ENCODE measurements around the gene HOXC6. TPM values are rescaled to one million over a fixed set of nuclear protein-coding genes. Genes with fewer than 3 reads are reported as not detected.

HOXC6 gene
- total RNA-seq, 4 donors from 2014 or later = 0.48 TPM; not detected in 3

DNA sequence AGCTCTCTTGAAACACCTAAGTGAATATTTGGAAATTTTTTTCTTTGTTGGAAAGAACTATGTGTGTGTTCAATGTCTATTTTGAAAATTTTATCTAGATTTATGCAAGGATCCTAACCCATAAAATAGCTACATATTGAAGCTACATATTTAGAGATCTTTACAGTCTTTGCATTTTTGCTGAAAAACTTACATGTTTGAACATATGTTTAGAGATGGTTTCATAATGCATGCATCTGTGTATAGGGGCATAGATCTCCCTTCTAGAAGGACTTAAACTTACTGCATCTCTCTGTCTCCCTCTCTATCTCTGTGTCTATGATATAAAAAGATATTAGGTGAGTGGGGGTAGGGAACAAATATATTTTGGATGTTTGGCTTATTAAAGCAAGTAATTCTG, 17.2 kb downstream of the HOXC6 start:
- no peak for DNase-seq
- H3K27ac ChIP-seq = no peak overlapping the region
- TF ChIP-seq EP300 (IDR thresholded peaks at IDR 0.05; ENCODE audit: low read depth) = no peak
- no peak for TF ChIP-seq POLR2AphosphoS5 (IDR thresholded peaks at IDR 0.05)
- TF ChIP-seq POLR2A (IDR thresholded peaks at IDR 0.05) = no peak
- no peak for TF ChIP-seq CTCF (IDR thresholded peaks at IDR 0.05)
- H3K4me3 ChIP-seq = no peak overlapping the region
- in situ Hi-C loops (cut with MboI; ENCODE audit: low pct_ligation_motif_present in 1 of 4, low pct_unique_long_range_greater_than_20kb in 1 of 4, low sequenced_read_pairs in 3 of 4) (no loop called here), intact Hi-C loops (cut with DNase I; ENCODE audit: low total_unique reads) (no loop called here)
- no peaks in the 10 kb centered on the region for H3K9me3 ChIP-seq
- peaks cover 0 to 11% (median 3%) of the 10 kb centered on the region in 4 donors for H3K4me1 ChIP-seq
- no peaks in the 10 kb centered on the region for H3K36me3 ChIP-seq
- H3K27me3 ChIP-seq = peaks cover 100% of the 10 kb centered on the region

DNA sequence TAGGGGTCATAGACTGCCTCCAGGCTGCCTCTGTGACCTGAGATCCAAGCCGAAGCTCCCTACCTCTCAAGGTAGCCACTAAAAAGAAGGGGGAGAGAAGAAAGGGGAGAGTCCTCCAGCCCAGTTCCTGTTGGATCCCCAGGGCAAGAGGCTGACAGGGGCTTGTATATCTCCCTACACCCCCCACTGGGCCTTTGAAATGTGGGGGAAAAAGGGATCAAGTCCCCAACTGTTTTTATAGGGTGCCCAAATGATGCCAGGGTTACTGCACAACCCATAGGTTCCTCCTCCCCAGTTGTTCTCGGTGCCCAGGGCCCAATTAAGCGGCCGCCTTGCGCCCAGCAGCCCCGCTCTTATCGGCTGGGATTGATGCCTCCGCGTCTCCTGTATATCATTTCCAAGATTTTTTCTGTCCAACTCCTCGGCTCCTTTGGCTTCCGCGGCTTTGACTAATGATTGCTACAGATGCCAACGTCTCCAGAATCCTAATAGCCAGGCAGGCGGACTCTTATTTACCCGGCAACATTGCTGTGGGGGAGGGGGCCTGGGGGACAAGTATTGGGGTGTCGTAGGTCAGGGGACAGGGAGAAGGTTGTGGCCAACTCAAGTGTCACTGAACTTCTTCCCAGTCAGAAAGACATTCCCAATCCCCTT, 17.8 kb downstream of the HOXC6 start:
- no peak for TF ChIP-seq POLR2AphosphoS5 (IDR thresholded peaks at IDR 0.05)
- no peak for TF ChIP-seq POLR2A (IDR thresholded peaks at IDR 0.05)
- 43 to 62% methylated on average over 11 to 16 of the region's 16 CpGs for WGBS, 2 donors (ENCODE audit: low coverage in 1 of 2)
- Histone ChIP-seq H3K4me1 (peaks cover 0 to 11% (median 3%) of the 10 kb centered on the region in 4 donors), H3K4me3 (no peak overlapping the region), H3K27ac (no peak overlapping the region), H3K9me3 (no peaks in the 10 kb centered on the region), H3K27me3 (peaks cover 100% of the 10 kb centered on the region), H3K36me3 (no peaks in the 10 kb centered on the region)
- in situ Hi-C loops (cut with MboI; ENCODE audit: low pct_ligation_motif_present in 1 of 4, low pct_unique_long_range_greater_than_20kb in 1 of 4, low sequenced_read_pairs in 3 of 4) = no loop called here
- no peak for DNase-seq
- intact Hi-C loops (cut with DNase I; ENCODE audit: low total_unique reads) = no loop called here

GRCh38 chr12:54046809-54047159, 18.5 kb downstream of the HOXC6 start:
- TF ChIP-seq POLR2AphosphoS5 (IDR thresholded peaks at IDR 0.05) (no peak), CTCF (IDR thresholded peaks at IDR 0.05) (no peak), EP300 (IDR thresholded peaks at IDR 0.05; ENCODE audit: low read depth) (no peak), POLR2A (IDR thresholded peaks at IDR 0.05) (no peak)
- Histone ChIP-seq H3K36me3 (no peaks in the 10 kb centered on the region), H3K27me3 (peaks cover 100% of the 10 kb centered on the region), H3K4me1 (peaks cover 0 to 14% (median 5%) of the 10 kb centered on the region in 4 donors), H3K27ac (no peak overlapping the region), H3K4me3 (peak overlapping the region in 1 of 4 donors; percentile 32), H3K9me3 (no peaks in the 10 kb centered on the region)
- in situ Hi-C loops (cut with MboI; ENCODE audit: low pct_ligation_motif_present in 1 of 4, low pct_unique_long_range_greater_than_20kb in 1 of 4, low sequenced_read_pairs in 3 of 4) = no loop called here
- 50% methylated on average over 25 of the region's 27 CpGs; no CpG with 5 or more reads in 1 of the 2 donors for WGBS, 2 donors (ENCODE audit: low coverage in 1 of 2)
- no peak for DNase-seq
- intact Hi-C loops (cut with DNase I; ENCODE audit: low total_unique reads) = no loop called here

- H3K36me3 ChIP-seq = no peaks in the 10 kb centered on the region
- in situ Hi-C loops (cut with MboI; ENCODE audit: low pct_ligation_motif_present in 1 of 4, low pct_unique_long_range_greater_than_20kb in 1 of 4, low sequenced_read_pairs in 3 of 4) (no loop called here), intact Hi-C loops (cut with DNase I; ENCODE audit: low total_unique reads) (no loop called here)
- no peaks in the 10 kb centered on the region for H3K9me3 ChIP-seq
- peaks cover 0 to 20% (median 8%) of the 10 kb centered on the region in 4 donors for H3K4me1 ChIP-seq
- WGBS, 2 donors (ENCODE audit: low coverage in 1 of 2) = 40% methylated on average over 59 of the region's 61 CpGs; no CpG with 5 or more reads in 1 of the 2 donors
- TF ChIP-seq POLR2AphosphoS5 (IDR thresholded peaks at IDR 0.05) (no peak), POLR2A (IDR thresholded peaks at IDR 0.05) (no peak), CTCF (IDR thresholded peaks at IDR 0.05) (no peak)
- H3K27ac ChIP-seq = no peak overlapping the region
- peak overlapping the region in 1 of 4 donors; percentile 32 for H3K4me3 ChIP-seq
- DNase-seq = no peak
- peaks cover 100% of the 10 kb centered on the region for H3K27me3 ChIP-seq
Observed at GRCh38 chr12:54047160-54047963, 19.1 kb downstream of the HOXC6 start.
